K562 (cell line): ENCODE measurements around the gene BAG5.

Experiments used
- CHD4 ChIP-seq: fragments of 200-600 bp; sonication (generic); IDR thresholded peaks from 3 replicates; pipeline ENCODE4 v1.6.1; 2012; ENCODE audit warnings: low read depth, mild to moderate bottlenecking, mixed read lengths, low read length, inconsistent platforms; ENCODE audit not compliant: insufficient read depth, insufficient replicate concordance, poor library complexity, severe bottlenecking
- EZH2 ChIP-seq: IDR thresholded peaks from 2 replicates; pipeline ENCODE4 v1.6.1; 2012; ENCODE audit warnings: low read depth, mild to moderate bottlenecking, inconsistent platforms, low read length, borderline replicate concordance
- SNIP1 ChIP-seq: fragments of 450-650 bp; IDR thresholded peaks from 2 replicates; pipeline ENCODE4 v1.7.1; 2017; ENCODE audit warnings: low read depth, mild to moderate bottlenecking
- ZNF707 ChIP-seq: fragments of 250-450 bp; sonication (Bioruptor Pico); conservative IDR thresholded peaks from 2 replicates; pipeline ENCODE4 v1.8.0; 2022; ENCODE audit warnings: inconsistent platforms, mild to moderate bottlenecking, moderate library complexity
- TF ChIP-seq, protein P1 (sequence below): sonication (generic); formaldehyde crosslinking; IDR thresholded peaks from 2 replicates; pipeline ENCODE4 v1.8.1; 2023; ENCODE audit warnings: mild to moderate bottlenecking, missing genetic modification reagents
- TF ChIP-seq, protein P2 (sequence below): sonication (generic); formaldehyde crosslinking; IDR thresholded peaks from 2 replicates; pipeline ENCODE4 v1.8.0; 2022; ENCODE audit warnings: mild to moderate bottlenecking, low read depth, missing genetic modification reagents

DNA sequence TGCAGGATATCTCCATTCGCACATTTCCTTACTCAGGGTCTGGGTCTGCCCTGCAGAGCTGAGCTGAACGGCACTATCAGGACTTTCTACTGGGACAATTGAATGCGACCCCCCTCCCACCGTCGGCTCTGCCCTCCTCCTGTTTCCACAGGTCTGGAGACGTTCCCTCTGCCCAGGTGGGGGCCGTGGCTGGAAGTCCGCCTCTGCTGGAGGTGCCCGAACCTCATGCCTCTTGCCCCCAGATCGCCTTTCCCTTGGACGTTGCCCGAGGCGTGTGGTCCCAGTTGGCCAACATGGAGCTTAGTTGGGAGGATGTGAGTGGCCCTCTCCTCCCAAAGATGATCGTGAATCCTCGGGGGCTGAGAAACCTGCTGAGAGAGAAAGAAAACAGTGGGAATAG is 45.4 kb upstream of the BAG5 start:
- TF ChIP-seq CHD4 (no peak), ZNF707 (CRISPR knock-in tag) (no peak), SNIP1 (no peak), EZH2 (no peak)
- TF ChIP-seq, protein P1, sequence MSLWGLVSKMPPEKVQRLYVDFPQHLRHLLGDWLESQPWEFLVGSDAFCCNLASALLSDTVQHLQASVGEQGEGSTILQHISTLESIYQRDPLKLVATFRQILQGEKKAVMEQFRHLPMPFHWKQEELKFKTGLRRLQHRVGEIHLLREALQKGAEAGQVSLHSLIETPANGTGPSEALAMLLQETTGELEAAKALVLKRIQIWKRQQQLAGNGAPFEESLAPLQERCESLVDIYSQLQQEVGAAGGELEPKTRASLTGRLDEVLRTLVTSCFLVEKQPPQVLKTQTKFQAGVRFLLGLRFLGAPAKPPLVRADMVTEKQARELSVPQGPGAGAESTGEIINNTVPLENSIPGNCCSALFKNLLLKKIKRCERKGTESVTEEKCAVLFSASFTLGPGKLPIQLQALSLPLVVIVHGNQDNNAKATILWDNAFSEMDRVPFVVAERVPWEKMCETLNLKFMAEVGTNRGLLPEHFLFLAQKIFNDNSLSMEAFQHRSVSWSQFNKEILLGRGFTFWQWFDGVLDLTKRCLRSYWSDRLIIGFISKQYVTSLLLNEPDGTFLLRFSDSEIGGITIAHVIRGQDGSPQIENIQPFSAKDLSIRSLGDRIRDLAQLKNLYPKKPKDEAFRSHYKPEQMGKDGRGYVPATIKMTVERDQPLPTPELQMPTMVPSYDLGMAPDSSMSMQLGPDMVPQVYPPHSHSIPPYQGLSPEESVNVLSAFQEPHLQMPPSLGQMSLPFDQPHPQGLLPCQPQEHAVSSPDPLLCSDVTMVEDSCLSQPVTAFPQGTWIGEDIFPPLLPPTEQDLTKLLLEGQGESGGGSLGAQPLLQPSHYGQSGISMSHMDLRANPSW: no peak
- TF ChIP-seq, protein P2, sequence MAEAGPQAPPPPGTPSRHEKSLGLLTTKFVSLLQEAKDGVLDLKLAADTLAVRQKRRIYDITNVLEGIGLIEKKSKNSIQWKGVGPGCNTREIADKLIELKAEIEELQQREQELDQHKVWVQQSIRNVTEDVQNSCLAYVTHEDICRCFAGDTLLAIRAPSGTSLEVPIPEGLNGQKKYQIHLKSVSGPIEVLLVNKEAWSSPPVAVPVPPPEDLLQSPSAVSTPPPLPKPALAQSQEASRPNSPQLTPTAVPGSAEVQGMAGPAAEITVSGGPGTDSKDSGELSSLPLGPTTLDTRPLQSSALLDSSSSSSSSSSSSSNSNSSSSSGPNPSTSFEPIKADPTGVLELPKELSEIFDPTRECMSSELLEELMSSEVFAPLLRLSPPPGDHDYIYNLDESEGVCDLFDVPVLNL (CRISPR knock-in tag): no peak
